ENCODE measurements around the gene ARHGAP11A. TPM values are rescaled to one million over a fixed set of nuclear protein-coding genes. Genes with fewer than 3 reads are reported as not detected.

The ARHGAP11A gene
- total RNA-seq, 1 donor from 2014 or later: 3.7 TPM

- Histone ChIP-seq H3K27ac (ENCODE audit: low read depth, low read length) (no peak overlapping the region), H3K9ac (ENCODE audit: low read depth in 1 of 3, low read length in 3 of 3) (no peak overlapping the region)
These were observed 67.8 kb downstream of the ARHGAP11A start for GRCh38 chr15:32682977-32683630.

GRCh38 chr15:32683906-32684584, 68.7 kb downstream of the ARHGAP11A start:
- no peak overlapping the region for H3K27ac ChIP-seq (ENCODE audit: low read depth, low read length)
- H3K4me3 ChIP-seq (ENCODE audit: low read length in 3 of 3): no peak overlapping the region
- H3K9me3 ChIP-seq (ENCODE audit: control insufficient read depth in 3 of 3, low read length in 3 of 3): no peaks in the 10 kb centered on the region
- H3K36me3 ChIP-seq (ENCODE audit: control insufficient read depth in 3 of 3, insufficient read depth in 3 of 3, low read length in 3 of 3): no peaks in the 10 kb centered on the region
- H3K9ac ChIP-seq (ENCODE audit: low read depth in 1 of 3, low read length in 3 of 3): no peak overlapping the region
- H3K4me1 ChIP-seq (ENCODE audit: control insufficient read depth in 3 of 3, insufficient read depth in 3 of 3, low read length in 3 of 3): no peaks in the 10 kb centered on the region
- H3K27me3 ChIP-seq (ENCODE audit: control insufficient read depth in 3 of 3, insufficient read depth in 3 of 3, low read length in 3 of 3): no peaks in the 10 kb centered on the region

More at GRCh38 chr15:32682977-32683630, 67.8 kb downstream of the ARHGAP11A start:
- Histone ChIP-seq H3K4me1 (ENCODE audit: control insufficient read depth in 3 of 3, insufficient read depth in 3 of 3, low read length in 3 of 3) (no peaks in the 10 kb centered on the region), H3K27me3 (ENCODE audit: control insufficient read depth in 3 of 3, insufficient read depth in 3 of 3, low read length in 3 of 3) (no peaks in the 10 kb centered on the region), H3K9me3 (ENCODE audit: control insufficient read depth in 3 of 3, low read length in 3 of 3) (no peaks in the 10 kb centered on the region), H3K4me3 (ENCODE audit: low read length in 3 of 3) (no peak overlapping the region), H3K36me3 (ENCODE audit: control insufficient read depth in 3 of 3, insufficient read depth in 3 of 3, low read length in 3 of 3) (no peaks in the 10 kb centered on the region)

GRCh38 chr15:32685576-32685975, 70.3 kb downstream of the ARHGAP11A start:
- Histone ChIP-seq H3K36me3 (ENCODE audit: control insufficient read depth in 3 of 3, insufficient read depth in 3 of 3, low read length in 3 of 3) (no peaks in the 10 kb centered on the region), H3K9ac (ENCODE audit: low read depth in 1 of 3, low read length in 3 of 3) (no peak overlapping the region), H3K27me3 (ENCODE audit: control insufficient read depth in 3 of 3, insufficient read depth in 3 of 3, low read length in 3 of 3) (no peaks in the 10 kb centered on the region), H3K9me3 (ENCODE audit: control insufficient read depth in 3 of 3, low read length in 3 of 3) (no peaks in the 10 kb centered on the region), H3K4me1 (ENCODE audit: control insufficient read depth in 3 of 3, insufficient read depth in 3 of 3, low read length in 3 of 3) (no peaks in the 10 kb centered on the region), H3K27ac (ENCODE audit: low read depth, low read length) (no peak overlapping the region), H3K4me3 (ENCODE audit: low read length in 3 of 3) (no peak overlapping the region)

GRCh38 chr15:32687556-32687955, 72.3 kb downstream of the ARHGAP11A start:
- Histone ChIP-seq H3K36me3 (ENCODE audit: control insufficient read depth in 3 of 3, insufficient read depth in 3 of 3, low read length in 3 of 3) (no peaks in the 10 kb centered on the region), H3K4me1 (ENCODE audit: control insufficient read depth in 3 of 3, insufficient read depth in 3 of 3, low read length in 3 of 3) (no peaks in the 10 kb centered on the region), H3K27me3 (ENCODE audit: control insufficient read depth in 3 of 3, insufficient read depth in 3 of 3, low read length in 3 of 3) (no peaks in the 10 kb centered on the region), H3K9me3 (ENCODE audit: control insufficient read depth in 3 of 3, low read length in 3 of 3) (no peaks in the 10 kb centered on the region), H3K4me3 (ENCODE audit: low read length in 3 of 3) (no peak overlapping the region), H3K9ac (ENCODE audit: low read depth in 1 of 3, low read length in 3 of 3) (no peak overlapping the region), H3K27ac (ENCODE audit: low read depth, low read length) (no peak overlapping the region)

- Histone ChIP-seq H3K4me1 (ENCODE audit: control insufficient read depth in 3 of 3, insufficient read depth in 3 of 3, low read length in 3 of 3) (no peaks in the 10 kb centered on the region), H3K27me3 (ENCODE audit: control insufficient read depth in 3 of 3, insufficient read depth in 3 of 3, low read length in 3 of 3) (no peaks in the 10 kb centered on the region), H3K36me3 (ENCODE audit: control insufficient read depth in 3 of 3, insufficient read depth in 3 of 3, low read length in 3 of 3) (no peaks in the 10 kb centered on the region), H3K4me3 (ENCODE audit: low read length in 3 of 3) (no peak overlapping the region), H3K27ac (ENCODE audit: low read depth, low read length) (no peak overlapping the region), H3K9ac (ENCODE audit: low read depth in 1 of 3, low read length in 3 of 3) (no peak overlapping the region), H3K9me3 (ENCODE audit: control insufficient read depth in 3 of 3, low read length in 3 of 3) (no peaks in the 10 kb centered on the region)
These were observed 72.9 kb downstream of the ARHGAP11A start for GRCh38 chr15:32688151-32688639.

Small RNA genes within 50 kb of the gene (small RNA-seq; reads per million reads assigned to genes)
- not detected for gene RN7SL286P

Other genes with a start within 250 kb of the ARHGAP11A start
- gene GOLGA8K, start 212.2 kb upstream of the ARHGAP11A start, total RNA-seq: not detected
- 1.6 TPM for gene GOLGA8O, start 159.9 kb upstream of the ARHGAP11A start, total RNA-seq
- 5.2 TPM for gene GOLGA8N, start 22.0 kb upstream of the ARHGAP11A start, total RNA-seq
- gene SCG5, start 26.2 kb downstream of the ARHGAP11A start, total RNA-seq: 8.4 TPM
- gene GREM1, start 102.5 kb downstream of the ARHGAP11A start, total RNA-seq: 0.52 TPM